ENCODE data around the gene CHIT1.

Gene CHIT1

DNA sequence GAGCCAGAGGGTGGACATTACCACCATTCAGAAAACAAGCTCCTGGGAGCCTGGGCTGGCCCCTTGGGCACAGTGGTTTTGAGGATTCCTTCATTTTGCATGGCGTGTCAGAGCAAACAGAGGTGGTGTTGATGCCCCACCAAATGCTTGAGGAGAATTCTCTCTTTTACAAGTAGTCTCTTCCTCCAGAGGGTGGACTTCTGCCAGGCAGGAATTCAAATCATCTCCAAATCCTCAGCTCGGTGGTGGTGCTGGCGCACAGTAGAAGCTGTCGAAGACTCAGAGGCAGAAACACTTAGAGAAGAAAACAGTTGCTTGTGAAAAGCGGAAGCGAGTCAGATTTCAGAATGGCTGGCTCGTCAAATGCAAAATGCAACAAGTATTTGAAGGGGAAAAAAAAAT is 39.5 kb downstream of the CHIT1 start:
- DNase-seq (ENCODE audit: low spot score): no peak

DNA sequence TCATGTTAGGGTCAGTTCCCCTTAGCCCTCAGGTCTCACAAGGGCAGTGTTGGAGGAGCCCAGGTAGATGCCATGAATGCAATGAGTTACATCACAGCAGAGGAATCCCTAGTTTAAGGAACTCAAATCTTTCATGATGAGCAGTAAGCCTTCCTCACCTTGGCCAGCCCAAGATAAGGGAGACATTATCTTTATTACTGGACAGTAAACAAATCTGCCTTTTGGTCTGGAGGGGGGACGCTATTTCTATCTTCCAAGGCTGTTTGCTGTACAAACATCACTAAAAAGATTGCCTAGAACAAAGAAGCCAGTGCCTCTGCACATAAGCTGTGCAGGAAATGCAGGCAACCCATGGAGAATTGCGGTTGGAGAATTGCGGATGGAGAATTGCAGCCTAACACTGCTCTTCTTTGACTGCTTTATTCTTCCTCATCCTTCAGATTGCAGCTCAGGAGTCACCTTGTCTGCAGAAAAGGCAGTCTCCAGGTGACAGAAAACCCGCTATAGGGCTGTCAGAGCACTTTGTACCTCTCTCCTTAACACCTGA is 40.7 kb downstream of the CHIT1 start:
- FAIRE-seq (no peak), DNase-seq (ENCODE audit: low spot score) (no peak)

More for the DNA sequence above, 39.5 kb downstream of the CHIT1 start:
- FAIRE-seq: no peak

DNA sequence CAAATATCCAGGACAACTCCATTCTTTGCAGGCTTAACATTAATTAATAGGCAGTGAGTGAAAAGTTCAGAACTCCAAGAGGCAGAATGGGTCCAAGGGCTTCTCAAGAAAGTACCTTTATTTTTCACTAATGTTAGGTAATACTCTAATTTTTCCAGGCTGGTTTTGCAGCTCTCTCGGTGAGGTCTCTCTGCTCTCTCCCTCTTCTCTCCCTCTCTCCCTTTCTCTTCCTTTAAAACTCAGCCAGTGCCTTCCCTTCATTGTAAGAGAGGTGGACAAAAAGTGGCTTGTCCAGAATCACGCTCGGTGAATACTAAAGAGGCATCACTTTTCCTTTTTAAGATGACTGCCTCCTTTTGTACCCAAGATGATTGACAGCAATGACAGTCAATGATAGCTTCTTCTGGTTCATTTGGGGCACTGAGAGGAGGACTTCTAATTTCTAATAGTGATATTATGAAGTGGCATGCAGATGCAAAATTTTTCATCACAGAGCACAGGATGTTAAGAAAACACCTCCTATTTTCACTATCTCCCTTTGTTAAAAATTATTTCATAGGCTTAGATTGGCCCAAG is 41.7 kb downstream of the CHIT1 start:
- FAIRE-seq (no peak), DNase-seq (ENCODE audit: low spot score) (no peak)

DNA sequence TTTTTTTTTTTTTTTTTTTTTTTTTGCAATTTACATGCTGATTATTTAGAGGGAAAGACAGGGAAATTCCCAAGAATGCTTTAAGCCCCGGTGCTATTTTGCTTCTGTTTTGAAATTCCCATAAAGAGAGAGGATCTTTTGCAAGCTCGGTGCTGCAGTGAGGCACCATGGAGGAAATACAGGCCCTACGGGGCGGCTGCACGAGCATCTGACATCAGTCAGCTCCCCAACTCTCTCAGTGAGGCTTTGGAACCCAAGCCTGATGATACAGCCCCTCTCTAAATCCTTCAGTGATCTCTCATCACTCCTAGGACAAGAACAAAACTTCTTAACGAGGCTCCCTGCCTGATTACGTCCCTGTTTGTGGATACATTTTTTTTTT is 42.2 kb downstream of the CHIT1 start:
- FAIRE-seq (no peak), DNase-seq (ENCODE audit: low spot score) (no peak)

DNA sequence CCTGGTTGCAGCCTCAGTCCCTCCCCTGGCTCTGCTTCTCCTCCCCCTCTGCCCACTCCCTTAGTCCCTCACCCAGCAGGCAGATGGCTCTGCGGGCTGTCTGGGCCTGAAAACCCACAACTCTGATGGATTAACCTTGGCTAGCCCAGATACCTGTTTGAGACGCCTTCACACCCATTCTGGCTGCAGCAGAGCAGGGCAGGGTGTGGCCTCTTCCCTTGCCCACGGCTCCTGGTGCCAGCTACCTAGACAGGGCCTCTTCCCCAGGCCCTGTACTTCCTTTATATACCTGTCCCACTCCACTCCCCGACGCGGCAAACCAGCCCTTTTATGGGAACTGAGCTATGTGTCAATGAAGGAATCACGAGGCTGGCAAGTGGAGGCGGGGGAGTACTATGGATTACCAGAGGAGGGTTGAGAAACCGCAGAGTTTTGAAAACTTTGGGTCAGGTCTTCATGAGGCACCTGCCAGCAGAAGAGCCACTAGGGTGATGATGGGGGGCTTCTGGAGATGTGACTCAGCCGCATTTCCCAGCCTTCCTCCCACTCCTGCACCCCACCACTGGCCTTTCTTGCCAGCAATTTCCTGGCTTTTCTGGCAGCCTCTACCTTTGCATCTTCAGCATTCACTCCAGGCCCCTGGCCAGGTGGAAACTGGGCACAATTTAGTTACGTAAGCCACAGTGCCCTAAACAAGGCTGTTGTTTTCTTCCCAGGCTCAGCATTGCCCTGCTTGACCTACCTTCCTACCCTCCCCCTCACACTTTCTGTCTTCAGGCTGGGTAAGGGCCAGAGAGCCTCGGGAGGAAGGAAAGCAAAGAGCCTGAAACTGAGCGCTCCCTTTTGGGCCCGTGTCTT is 42.8 kb downstream of the CHIT1 start, which contains the start of gene CHI3L1:
CHI3L1 (minus strand) TSS at position 259 of the 858 bp plus-strand sequence; CDS start at position 178, 81 bp downstream.
- no peak for DNase-seq (ENCODE audit: low spot score)

DNA sequence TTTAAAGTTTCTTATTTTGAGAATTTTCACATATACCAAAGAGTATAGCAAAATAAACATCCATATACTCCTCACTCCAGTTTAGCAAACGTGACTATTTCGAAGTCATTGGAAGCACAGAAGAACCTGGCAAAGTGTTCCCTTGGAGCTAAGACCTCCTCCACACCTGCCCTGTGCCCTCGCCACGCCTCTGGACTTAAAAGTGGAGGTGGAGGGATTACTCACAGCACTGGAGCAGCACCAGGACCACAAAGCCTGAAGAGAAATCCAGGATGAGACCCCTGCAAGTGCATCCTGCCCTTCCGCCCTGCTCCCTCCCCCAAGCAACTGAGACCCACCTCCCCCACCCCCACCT is 43.4 kb downstream of the CHIT1 start:
- DNase-seq (ENCODE audit: low spot score): no peak

More for the DNA sequence above, 42.8 kb downstream of the CHIT1 start, which contains the start of gene CHI3L1:
- no peak for FAIRE-seq

DNA sequence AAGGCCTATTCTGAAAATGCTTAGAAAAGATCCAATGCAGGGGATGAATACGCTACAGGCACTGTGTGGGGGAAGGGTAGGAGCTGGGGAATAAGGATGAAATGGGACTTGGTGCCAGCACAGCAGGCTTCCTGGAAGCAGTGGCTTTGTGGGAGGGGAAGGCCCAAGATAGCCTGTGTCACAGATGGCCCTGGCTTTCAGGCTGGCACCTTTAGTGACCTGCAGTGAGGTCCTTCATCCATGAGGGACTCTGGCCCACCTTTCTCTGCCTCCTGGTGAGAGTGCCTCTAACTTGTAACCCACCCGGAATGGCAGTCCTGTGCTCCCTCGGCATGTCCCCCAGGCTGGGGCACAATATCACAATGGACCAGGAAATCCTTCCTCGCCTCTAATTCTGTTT is 43.9 kb downstream of the CHIT1 start:
- DNase-seq (ENCODE audit: low spot score) (no peak), FAIRE-seq (no peak)

More for the DNA sequence above, 43.4 kb downstream of the CHIT1 start:
- FAIRE-seq: no peak

DNA sequence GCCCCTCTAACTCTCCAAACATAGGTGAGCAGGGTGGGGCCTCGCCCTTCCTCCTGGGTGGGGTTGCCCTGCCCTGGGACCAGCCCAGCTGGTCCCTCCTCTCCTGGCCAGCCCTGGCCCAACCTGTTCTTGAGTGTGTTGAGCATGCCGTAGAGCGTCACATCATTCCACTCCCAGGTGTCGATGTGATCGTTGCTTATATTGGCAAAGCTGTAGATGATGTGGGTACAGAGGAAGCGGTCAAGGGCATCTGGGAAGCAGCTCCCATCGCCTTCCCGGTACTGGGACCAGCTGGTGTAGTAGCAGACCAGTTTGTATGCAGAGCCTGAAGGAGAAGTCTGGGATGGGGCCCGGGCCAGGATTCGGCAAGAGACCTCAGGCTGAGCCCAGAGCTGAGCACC is 44.4 kb downstream of the CHIT1 start:
- no peak for DNase-seq (ENCODE audit: low spot score)
- FAIRE-seq: no peak

DNA sequence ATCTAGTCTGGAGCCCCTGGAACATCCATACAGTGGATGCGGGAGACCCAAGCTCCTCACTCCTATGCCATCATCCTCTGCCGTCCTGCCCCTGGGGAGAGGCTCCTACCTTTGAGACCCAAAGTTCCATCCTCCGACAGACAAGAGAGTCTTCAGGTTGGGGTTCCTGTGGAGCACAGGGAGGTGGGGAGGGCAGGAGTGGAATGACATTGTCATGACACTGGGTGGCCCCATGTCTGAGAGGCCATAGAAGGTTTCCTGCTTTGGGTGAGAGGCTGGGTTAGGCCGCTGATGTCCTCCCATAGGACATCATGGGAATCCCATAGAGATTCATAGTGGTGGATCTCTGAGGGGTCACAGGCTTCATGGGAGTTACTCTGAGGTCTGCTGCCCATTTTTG is 45.0 kb downstream of the CHIT1 start:
- DNase-seq (ENCODE audit: low spot score): no peak

DNA sequence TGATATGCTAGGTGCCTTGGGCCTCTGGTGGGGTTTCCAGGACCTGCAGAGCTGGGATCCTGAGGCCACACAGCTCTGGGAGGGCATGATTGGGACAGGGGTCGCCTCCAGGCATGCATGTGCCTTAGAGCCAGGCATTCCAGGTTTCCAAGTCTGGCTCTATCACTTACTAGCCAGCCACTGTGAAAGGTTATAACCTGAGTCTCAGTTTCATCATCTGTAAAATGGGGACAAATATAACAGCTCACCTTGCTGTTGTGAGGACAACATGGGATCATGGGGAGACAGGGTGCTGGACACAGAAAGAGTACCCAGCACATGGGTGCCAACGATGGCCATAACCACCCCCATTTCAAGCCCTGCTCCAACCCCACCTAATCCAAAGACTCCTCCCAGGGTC is 45.6 kb downstream of the CHIT1 start:
- FAIRE-seq (no peak), DNase-seq (ENCODE audit: low spot score) (no peak)

More for the DNA sequence above, 45.0 kb downstream of the CHIT1 start:
- FAIRE-seq: no peak

DNA sequence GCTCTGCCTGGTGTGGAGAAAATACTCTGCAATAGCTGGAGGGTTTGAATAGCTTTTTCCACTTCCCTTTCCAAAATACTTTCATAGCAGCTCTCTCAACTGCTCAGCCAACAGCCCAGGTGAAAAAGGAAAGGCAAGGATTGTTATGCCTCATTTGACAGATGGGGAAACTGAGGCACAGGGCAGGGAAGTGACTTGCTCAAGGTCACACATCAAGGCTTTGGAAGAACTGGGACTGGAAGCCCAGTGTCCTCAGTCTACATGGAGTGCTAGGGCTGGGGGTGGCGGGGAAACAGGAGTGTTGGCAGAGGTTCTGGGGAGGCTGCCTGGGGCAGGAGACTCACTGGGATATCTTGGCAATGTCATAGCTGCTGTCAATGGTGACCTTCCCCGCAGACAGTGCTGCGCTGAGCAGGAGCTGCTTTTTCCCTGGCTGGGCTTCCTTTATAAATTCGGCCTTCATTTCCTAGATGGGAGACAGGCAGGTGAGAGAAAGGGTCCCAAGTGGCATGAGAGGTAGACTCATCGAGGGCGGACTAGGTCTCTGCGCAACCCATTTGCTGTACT is 47.0 kb downstream of the CHIT1 start:
- no peak for FAIRE-seq
- DNase-seq (ENCODE audit: low spot score): no peak

DNA sequence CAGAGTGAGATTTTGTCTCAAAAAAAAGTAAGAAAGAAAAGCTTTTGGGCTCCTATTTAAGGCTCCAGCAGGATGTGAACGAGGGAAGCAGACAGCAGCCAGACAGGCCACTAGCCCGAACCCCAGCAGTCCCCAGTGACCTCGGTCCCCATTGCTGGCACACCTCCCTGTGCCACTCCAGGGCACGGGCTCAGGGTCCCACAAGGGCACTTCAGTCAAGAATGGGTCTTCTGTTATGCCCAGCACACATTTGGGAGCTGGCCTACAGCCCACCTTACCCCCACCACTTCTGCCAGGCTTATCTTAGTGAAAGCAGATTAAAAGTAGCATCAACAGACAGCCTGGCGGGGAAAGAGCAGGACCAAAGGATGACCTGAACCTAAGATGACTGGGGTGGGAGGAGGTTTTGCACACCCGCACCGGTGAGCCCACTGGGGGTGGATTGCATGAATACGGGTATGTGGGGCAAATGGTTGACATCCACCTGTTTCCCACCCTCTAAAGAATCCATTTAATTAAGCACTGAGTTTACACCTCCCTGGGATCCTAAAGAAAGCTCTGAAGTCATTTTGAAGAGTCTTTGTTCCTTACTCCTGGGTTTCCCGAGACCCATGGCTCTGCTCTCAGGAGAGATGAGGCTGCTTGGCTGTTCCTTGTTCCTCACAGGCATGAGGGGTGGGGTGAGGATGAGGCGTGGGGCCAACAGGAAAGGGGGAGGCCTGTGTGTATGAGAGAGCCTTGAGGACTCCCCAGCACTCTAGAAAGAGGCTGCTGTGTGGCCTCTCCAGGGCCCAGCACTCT is 47.7 kb downstream of the CHIT1 start:
- FAIRE-seq: no peak

DNA sequence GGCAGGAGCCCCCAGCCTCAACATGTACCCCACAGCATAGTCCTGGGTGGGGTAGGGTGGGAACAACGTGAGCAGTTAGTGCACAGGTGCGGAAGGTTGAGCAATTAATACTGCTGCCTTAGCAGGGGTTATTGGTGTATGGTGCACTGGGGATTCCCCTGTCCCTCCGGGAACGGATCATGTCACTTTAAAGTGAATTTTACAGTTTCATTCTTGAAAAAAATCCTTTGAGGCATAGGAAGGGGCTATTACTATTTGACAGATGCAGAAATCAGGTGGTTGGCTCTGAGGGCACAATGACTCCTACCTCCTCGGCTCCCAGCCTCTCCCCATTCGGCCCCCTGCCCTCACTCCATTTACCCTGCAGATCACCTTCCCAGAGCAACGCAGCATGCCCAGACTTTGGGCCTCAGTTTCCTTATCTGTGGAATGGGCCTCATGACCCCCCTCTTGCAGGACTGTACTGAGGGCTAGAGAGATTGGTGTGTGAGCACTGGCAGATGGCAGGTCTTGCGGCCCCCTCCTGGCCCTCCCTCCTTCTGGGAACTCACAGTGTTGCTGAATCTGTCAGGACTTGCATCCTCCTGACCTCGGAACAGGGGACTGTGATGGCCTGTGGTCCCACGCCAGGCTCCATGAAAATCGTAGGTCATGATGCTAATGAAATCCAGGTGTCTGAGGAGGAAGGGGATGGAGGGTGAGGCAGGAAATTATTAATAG is 48.7 kb downstream of the CHIT1 start:
- no peak for DNase-seq (ENCODE audit: low spot score)
- no peak for FAIRE-seq

More for the DNA sequence above, 47.7 kb downstream of the CHIT1 start:
- DNase-seq (ENCODE audit: low spot score): no peak

DNA sequence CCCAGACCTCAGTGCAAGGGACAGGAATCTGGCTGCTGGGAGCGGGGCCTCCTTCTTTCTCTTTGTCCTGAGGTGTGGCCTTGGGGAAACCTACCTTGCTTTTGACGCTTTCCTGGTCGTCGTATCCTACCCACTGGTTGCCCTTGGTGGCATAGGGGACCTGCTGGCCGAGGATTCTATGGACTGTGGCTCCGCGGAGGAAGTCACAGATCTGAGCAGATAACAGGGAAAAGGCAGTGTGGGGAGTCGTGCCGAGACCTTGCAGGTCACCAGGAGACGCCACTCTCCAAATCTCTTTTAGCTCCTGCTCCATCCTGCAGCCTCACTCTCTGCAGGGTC is 49.8 kb downstream of the CHIT1 start:
- no peak for DNase-seq (ENCODE audit: low spot score)
- FAIRE-seq: no peak

DNA sequence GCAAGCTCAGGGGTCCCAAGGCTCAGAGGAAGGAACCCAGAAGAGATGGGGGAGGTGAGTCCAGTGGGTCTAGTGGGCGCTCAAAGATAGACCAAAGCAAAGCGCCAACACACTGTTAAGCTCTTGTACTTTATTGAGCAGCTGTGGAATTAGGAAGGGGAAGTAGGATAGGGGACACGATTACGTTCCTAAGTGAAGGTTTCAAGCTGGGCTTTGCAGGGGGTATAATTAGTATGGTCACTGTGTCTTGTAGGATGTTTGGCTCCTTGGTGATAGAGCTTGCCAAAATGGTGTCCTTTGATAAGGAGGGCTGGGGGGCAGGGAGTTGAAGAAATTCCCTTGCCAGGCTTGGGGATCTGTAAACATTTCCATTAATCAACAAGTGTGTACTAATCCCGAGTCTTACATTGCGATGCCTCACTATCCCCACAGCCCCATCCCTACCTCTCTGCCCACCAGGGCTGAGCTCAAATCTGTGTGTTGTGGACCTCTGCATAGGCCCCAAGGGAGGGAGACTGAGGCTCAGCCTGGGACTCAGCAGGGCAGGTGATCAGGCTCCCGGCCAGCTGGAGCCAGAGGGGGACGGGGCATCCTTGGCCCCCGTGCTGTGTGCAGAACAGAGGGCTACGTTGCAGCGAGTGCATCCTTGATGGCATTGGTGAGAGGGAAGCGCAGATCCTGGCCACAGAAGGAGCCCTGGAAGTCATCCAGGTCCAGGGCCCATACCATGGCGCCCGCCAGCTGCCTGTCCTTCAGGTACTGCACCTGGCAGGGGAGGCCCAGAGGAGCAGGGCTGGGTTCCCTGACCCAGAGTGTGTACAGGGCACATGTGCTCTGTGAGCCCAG is 50.4 kb downstream of the CHIT1 start:
- FAIRE-seq (no peak), DNase-seq (ENCODE audit: low spot score) (no peak)

DNA sequence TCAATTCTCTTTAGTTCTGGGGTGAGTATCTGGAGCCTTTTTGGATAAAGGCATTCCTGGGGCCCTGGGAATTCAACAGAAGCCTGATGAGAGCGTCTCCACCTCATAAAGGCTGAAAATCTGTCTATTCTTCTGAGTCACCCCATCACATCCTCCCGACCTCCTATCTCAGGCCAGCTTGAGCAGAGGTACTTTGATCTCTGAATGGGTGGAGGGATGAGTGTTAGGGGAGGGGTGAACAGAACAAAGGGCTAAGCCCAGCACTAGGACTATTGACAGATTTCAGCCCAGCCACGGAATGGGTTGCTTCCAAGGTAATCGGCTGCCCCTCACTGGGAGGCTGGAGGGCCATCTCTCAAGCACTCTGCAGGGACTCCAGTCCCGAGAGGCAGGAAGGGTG is 51.4 kb downstream of the CHIT1 start:
- FAIRE-seq (no peak), DNase-seq (ENCODE audit: low spot score) (peak; percentile 59)

DNA sequence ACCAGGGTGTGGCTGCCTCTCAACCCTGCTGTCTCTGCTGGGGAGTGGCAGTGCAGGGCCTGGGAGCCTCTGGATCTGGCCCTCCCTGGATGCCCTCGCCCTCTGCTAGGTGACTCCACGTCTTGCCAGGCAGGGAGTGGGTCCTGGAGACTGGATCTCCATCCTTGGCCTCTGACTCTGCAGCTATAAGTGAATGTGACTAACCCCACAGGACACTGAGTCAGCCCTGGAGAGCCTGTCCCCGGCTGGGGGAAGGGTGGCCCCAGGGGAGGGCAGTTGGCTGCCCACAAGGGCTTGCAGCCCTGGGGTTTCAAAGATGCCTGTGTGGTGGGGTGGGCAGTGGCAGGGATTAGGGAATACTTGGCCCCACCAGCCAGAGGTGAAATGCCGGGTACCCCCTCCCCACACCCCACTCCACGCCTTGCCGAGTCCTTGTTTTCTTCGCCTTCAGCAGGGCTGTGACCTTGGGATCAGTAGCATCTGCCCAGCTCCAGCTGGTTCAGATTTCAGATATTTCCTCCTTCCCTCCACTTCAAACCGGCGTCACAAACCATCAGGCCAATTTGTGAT is 51.9 kb downstream of the CHIT1 start:
- no peak for FAIRE-seq
- peak; percentile 61 for DNase-seq (ENCODE audit: low spot score)

DNA sequence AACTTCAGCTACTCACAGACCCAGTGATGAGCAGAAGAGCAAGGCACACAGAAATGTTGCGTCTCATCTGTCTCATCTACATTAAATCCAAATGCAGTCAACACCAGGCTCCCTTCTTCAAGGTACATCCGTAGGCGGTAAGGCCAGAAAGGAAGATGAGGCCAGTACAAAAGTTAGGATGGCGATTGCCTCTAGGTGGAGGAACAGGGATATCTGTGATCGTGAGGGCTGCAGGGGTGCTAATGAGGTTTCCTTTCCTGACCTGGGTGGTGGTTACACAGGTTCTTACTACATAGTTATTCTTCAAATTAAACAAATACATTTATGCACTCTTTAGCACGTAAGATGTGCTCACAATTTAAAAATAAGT is 52.5 kb downstream of the CHIT1 start:
- FAIRE-seq (no peak), DNase-seq (ENCODE audit: low spot score) (no peak)

DNA sequence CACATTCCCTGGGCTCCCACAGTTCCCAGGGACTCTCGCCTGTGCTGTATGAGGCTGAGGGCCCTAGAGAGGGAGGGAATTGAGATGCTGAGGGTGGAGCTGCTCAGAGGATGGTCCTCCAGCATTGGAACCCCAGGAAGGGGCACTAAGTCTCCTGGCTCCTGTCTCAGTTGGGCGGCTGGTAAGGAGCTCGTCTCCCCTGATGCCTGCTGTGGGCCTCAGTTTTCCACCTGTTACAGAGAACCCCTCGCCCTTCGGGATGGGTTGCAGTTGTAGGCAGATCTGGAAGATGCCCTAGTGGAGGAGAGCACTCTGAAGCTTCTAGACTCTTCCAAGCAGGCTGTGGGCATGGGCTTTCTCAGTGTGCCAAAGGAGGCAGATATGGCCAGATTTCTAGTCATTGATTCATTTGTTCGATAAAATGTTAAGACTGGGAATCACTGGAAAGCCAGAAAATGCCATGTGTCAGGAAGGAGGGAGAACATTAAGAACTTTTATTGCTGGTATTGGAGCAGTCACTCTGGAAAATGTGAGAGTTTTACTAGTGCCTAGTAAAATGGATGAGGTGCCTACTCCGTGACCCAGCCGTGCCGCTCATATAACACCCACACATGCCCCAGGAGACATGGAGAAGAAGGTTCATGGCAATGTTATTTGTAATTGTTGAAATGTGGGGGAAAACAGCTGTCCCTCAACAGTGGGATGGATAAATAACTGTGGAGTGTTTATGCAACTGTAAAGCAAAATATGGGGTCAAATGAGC is 53.0 kb downstream of the CHIT1 start:
- FAIRE-seq: no peak

More for the DNA sequence above, 53.0 kb downstream of the CHIT1 start:
- DNase-seq (ENCODE audit: low spot score): no peak

Data from urothelium cell line (cell line).